KBM-7 (cell line): ENCODE data around the gene TRMT2A.
A peak's percentile ranks its signal among the peaks of the same experiment; 100 is the strongest.

Experiments used
- DNase-seq: peaks from one replicate; pipeline ENCODE4 v3.0.0-alpha.2; 2015
- in situ Hi-C: fragments of 300-500 bp; cut with MboI; formaldehyde crosslinking; loops from 2 replicates; pipeline ENCODE4 v1.14.3; 2020; ENCODE audit warnings: low sequenced_read_pairs, low pct_unique_long_range_greater_than_20kb, mixed read lengths

The TRMT2A gene

GRCh38 chr22:20091690-20092476 lies 25.1 kb downstream of the TRMT2A start:
- in situ Hi-C loops, result no loop called here
- DNase-seq, result no peak

GRCh38 chr22:20090730-20091240 lies 26.2 kb downstream of the TRMT2A start:
- DNase-seq, result no peak
- in situ Hi-C loops, result no loop called here

GRCh38 chr22:20089977-20090729 lies 26.9 kb downstream of the TRMT2A start:
- in situ Hi-C loops, result no loop called here
- DNase-seq, result no peak

GRCh38 chr22:20089226-20089976 lies 27.6 kb downstream of the TRMT2A start:
- DNase-seq, result no peak
- in situ Hi-C loops, result no loop called here

- in situ Hi-C loops, result no loop called here
- no peak for DNase-seq
Observed at GRCh38 chr22:20088263-20088648, 28.8 kb downstream of the TRMT2A start.

- in situ Hi-C loops, result no loop called here
- DNase-seq, result no peak
Observed at GRCh38 chr22:20087319-20088262, 29.4 kb downstream of the TRMT2A start.

- in situ Hi-C loops, result no loop called here
- DNase-seq, result no peak
Observed at GRCh38 chr22:20086763-20087162, 30.3 kb downstream of the TRMT2A start.

GRCh38 chr22:20086101-20086599 lies 30.9 kb downstream of the TRMT2A start:
- DNase-seq, result no peak
- in situ Hi-C loops, result no loop called here

- in situ Hi-C loops, result no loop called here
- no peak for DNase-seq
Observed at GRCh38 chr22:20085651-20086050, 31.4 kb downstream of the TRMT2A start.

GRCh38 chr22:20084547-20085413 lies 32.2 kb downstream of the TRMT2A start:
- peak; percentile 35 for DNase-seq
- in situ Hi-C loops, result no loop called here

- in situ Hi-C loops, result no loop called here
- no peak for DNase-seq
Observed at GRCh38 chr22:20083891-20084546, 33.0 kb downstream of the TRMT2A start.

- DNase-seq, result no peak
- in situ Hi-C loops, result no loop called here
Observed at GRCh38 chr22:20083157-20083890, 33.7 kb downstream of the TRMT2A start.

GRCh38 chr22:20080776-20081654 lies 36.0 kb downstream of the TRMT2A start:
- in situ Hi-C loops, result no loop called here
- DNase-seq, result peak; percentile 32

- in situ Hi-C loops, result no loop called here
- no peak for DNase-seq
Observed at GRCh38 chr22:20080445-20080775, 36.6 kb downstream of the TRMT2A start.

- in situ Hi-C loops, result no loop called here
- peak; percentile 85 for DNase-seq
Observed at GRCh38 chr22:20079745-20080444, 37.1 kb downstream of the TRMT2A start, which contains the start of gene DGCR8. Gene DGCR8 (plus strand): TSS chr22:20080241. CDS start chr22:20085964, 5,723 bp downstream.
